Measurements from ENCODE around the gene TWSG1.

GRCh38 chr18:9353596-9353995 lies 19.0 kb downstream of the TWSG1 start:
- no peak for TF ChIP-seq CTCF (IDR thresholded peaks at IDR 0.05)
- TF ChIP-seq EP300 (IDR thresholded peaks at IDR 0.05) = no peak

All from gastroesophageal sphincter (tissue), 3 donors.